Fibroblast of mammary gland (primary cell): Measurements from ENCODE around the gene KRT14.
"Not testable (repeated sequence)": the region's sequence is repeated elsewhere in the genome, so short reads cannot be mapped to it uniquely, and the experiment has no call there.

Experiments
- DNase-seq: peaks from one replicate; pipeline ENCODE4 v3.0.0-alpha.2; 2010; ENCODE audit warnings: low read depth
- H3K4me3 ChIP-seq: 2 replicates; pipeline ENCODE4 v1.5.1; 2011; ENCODE audit warnings: low read depth, mild to moderate bottlenecking, low read length, moderate library complexity; ENCODE audit not compliant: control insufficient read depth
- TF ChIP-seq, protein P1 (sequence below): conservative IDR thresholded peaks from 2 replicates; pipeline ENCODE4 v1.5.1; 2011; ENCODE audit warnings: low read depth, low read length, inconsistent platforms; ENCODE audit not compliant: control insufficient read depth, insufficient read depth

The KRT14 gene

DNA sequence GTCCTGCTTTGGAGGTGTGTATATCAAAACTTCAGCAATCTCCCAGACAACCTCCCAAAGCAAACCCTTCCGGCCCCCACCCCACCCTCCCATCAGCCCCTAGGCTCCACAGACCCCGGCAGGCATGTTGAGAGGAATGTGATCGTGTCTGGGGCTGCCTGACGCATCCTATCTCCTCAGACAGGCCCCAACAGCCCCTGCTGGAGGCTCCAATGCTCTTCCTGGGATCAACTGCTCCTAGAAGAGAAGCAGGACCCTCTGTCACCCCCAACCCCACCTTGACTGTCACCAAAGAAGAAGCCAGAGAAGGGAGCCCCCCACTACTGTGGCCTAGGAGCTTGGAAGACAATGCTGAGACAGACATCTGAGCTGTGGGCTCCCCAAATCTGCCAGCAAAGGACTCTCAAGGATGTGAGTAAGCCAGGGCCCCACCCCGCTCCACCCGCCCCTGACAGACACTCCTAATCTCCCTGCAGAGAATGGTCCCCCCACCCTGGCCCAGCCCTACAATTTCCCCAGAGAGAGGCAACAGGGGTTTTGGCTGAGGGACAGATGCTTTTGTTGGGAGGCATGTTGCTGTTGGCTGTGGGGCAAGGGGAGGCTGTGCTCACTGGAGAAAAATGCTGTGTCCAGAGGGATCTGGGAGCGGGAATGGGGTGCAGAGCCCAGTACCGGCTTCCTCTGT is 1.6 kb upstream of the KRT14 start:
- no peak for DNase-seq
- H3K4me3 ChIP-seq: no peak overlapping the region
- TF ChIP-seq, protein P1, sequence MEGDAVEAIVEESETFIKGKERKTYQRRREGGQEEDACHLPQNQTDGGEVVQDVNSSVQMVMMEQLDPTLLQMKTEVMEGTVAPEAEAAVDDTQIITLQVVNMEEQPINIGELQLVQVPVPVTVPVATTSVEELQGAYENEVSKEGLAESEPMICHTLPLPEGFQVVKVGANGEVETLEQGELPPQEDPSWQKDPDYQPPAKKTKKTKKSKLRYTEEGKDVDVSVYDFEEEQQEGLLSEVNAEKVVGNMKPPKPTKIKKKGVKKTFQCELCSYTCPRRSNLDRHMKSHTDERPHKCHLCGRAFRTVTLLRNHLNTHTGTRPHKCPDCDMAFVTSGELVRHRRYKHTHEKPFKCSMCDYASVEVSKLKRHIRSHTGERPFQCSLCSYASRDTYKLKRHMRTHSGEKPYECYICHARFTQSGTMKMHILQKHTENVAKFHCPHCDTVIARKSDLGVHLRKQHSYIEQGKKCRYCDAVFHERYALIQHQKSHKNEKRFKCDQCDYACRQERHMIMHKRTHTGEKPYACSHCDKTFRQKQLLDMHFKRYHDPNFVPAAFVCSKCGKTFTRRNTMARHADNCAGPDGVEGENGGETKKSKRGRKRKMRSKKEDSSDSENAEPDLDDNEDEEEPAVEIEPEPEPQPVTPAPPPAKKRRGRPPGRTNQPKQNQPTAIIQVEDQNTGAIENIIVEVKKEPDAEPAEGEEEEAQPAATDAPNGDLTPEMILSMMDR: no peak

DNA sequence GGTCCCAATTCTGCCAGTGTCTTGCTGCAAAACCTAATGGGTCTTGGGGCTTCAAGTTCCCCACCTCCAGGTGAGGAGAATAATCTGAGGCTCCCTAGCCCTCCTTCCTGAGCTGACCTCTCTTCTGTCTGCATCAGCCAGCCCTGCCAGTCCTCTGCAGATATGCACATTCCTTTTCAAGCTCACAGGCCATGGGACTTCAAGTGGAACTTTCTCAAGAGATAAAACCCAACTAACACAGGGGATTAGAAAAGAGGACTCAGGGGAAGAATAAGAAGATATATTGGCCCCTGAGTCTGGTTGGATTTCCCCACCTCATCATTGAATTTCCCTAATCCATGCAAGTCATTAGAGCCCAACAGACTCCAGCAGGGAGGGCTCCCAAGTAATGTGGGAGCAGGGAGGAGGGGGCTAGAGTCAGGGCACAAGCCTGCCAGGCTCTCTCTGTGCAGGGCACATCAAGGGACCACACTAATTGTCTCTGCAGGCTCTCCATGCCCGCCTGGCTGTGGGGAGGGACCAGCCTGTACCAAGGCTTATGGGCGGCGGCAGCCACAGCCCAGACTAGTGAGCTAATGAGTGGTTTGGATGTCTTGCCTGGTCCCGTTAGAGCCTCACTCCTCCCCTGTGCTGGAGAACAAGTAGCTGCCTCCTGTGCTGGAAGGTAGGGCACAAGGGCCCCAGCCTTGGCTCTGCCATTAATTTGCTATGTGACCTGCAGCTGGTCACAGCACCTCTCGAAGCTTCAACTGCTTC is 1.2 kb downstream of the KRT14 start:
- TF ChIP-seq, protein P1: no peak
- no peak overlapping the region for H3K4me3 ChIP-seq
- no peak for DNase-seq

DNA sequence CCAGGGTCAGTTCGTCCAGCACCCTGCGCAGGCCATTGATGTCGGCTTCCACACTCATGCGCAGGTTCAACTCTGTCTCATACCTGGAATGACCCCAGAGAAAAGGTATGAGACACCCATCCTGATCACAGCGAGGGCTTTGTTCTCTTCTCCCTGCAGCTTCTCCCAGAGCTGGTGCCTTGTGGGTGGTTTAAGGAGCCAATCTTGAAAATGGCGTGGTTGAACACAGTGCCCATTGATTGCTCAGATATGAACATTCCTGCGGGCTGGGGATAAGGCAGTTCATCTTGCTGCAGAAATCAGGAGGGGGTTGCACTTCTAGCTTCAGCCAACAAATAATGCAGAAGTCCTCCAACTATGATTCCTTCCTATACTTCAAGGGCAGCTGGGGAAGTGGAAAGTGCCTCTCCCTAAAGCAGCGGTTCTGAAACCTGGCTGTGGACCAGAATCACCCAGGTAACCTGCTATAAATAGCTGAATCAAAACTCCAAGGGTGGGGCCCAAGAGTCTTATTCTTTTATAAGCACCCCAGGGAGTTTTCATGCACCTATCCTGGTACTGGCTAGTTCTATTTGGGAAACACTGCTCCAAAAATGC is 2.3 kb downstream of the KRT14 start:
- DNase-seq, H3K4me3 ChIP-seq: not testable (repeated sequence)

DNA sequence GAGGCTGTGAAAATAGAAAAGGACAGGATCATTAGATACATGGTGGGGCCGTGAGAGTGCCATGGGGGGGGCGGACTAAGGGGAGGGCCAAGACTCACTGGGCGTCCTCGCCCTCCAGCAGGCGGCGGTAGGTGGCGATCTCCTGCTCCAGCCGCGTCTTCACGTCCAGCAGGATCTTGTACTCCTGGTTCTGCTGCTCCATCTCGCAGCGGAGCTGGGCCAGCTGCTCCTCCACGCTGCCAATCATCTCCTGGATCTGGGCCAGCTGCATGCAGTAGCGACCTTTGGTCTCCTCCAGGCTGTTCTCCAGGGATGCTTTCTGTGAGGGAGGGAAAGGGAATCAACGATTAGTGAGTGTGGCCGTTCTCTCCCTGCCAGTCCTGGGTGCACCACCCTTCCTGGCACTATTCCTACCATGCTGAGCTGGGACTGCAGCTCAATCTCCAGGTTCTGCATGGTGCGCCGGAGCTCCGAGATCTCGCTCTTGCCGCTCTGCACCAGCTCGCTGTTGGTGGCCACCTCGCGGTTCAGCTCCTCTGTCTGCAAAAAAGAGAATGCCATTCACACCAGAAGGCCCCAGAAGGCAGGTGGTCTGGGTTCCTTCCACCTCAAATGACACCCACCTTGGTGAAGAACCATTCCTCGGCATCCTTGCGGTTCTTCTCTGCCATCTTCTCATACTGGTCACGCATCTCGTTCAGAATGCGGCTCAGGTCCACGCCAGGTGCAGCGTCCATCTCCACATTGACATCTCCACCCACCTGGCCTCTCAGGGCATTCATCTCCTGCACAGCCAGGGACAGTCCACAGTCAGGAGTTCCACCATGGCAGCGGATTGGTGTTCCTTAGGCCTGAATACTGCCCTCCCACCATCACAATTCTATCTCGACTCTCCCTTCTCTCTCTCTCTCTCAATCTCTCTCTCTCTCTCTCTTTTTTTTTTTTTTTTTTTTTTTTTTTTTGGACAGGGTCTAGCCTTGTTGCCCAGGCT is 3.3 kb downstream of the KRT14 start:
- no peak overlapping the region for H3K4me3 ChIP-seq
- DNase-seq: no peak
- TF ChIP-seq, protein P1: no peak

DNA sequence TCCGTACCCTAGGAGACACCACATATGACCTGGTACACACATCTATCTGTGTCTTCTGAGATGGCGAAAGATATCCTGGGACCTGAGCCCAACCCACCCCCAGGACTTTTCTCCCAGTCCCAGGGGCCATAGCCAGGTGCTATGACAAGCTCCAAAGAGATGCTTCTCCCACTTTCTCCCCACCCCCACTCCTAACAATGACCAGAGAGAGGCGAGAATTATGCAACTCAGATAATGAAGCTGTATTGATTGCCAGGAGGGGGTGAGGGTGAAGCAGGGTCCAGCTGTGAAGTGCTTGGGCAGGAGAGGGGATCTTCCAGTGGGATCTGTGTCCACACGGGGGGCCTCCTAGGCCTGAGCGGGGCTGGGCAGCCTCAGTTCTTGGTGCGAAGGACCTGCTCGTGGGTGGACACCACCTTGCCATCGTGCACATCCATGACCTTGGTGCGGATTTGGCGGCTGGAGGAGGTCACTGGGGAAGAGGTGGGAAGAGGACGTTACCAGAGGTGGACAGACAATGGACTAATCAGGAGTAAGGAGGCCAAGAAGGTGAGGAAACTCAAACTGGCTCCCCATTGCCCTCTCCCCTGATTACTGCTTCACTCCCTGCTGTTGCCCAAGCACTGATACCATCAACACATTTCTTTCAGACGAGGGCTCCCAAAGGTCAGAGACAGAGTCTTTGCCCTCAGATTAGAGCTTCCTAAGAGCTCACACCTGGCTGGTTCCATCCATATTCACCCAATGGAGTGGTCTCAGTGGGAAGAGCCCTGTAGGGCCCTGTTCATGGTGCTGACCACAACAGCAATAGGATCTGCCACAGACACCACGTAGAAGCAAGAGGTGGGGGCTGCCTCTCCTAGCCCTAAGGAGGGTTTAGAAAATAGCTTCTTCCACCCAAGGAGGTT is 4.4 kb downstream of the KRT14 start:
- H3K4me3 ChIP-seq, DNase-seq: not testable (repeated sequence)

DNA sequence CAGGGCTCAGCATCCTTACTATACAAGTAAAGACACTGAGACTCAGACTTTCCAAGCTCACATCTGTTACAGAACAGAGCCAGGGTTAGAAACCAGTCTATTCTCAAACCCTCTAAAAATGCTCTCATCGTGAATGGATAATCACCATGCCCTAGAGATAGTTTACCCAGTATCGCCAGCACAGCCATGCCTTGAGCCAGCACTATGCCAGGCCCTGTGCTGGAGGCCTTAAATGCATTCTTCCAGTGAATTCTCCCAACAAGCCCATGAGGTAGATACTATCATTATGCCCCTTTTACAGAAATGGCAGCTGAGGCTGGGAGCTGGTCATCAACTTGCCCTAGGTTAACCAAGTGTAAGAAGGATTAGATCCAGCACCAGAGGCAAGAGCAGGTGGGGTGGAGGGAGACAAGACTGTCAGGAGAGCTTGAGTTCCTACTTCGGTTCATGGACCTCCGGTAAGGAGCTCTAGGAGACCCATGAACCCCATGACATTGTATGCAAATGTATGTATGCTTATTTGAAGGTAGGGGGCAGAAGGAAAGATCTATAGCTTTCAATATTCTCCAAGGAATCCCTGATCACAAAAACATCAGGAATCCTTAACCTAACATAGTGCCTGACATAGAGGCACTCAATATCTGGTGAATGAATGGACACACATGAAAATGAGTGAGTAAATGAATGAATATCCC is 5.2 kb downstream of the KRT14 start:
- no peak overlapping the region for H3K4me3 ChIP-seq
- DNase-seq: no peak
- TF ChIP-seq, protein P1: no peak
